Panc1 (cell line): ENCODE data around the gene PKM. TPM values are rescaled to one million over a fixed set of nuclear protein-coding genes. Genes with fewer than 3 reads are reported as not detected.

Source experiments
- ATAC-seq: fragments of 200-7000 bp; cut with Tn5 transposase; 2 replicates; pipeline ENCODE4 v1.9.1; 2020; ENCODE audit warnings: mild to moderate bottlenecking, moderate library complexity
- BruUV-seq: library from RNA; stranded (reverse); fragments of 400-500 nt; replicated peaks from 2 replicates; lab custom pipeline; 2021; lab: Mats Ljungman, UMichigan
- CTCF ChIA-PET: fragments of 300-600 bp; sonication (Branson Sonifier 250); formaldehyde crosslinking; loops from one replicate; lab custom pipeline; 2022; ENCODE audit warnings: antibody characterized with exemption; lab: Charles Lee
- POLR2A ChIA-PET: fragments of 300-600 bp; sonication (Branson Sonifier 250); formaldehyde crosslinking; loops from one replicate; lab custom pipeline; 2022; ENCODE audit warnings: antibody characterized with exemption; lab: Charles Lee
- DNase-seq: peaks from one replicate; pipeline ENCODE4 v3.0.0-alpha.2; 2010; ENCODE audit warnings: low read depth, low spot score
- H3K27ac ChIP-seq: 2 replicates; pipeline ENCODE4 v1.5.1; 2011; ENCODE audit warnings: mild to moderate bottlenecking, low read length, inconsistent platforms
- H3K27me3 ChIP-seq: fragments of 200-500 bp; sonication (Bioruptor generic); 2 replicates; pipeline ENCODE4 v1.6.0; 2014; ENCODE audit warnings: low read length, inconsistent platforms; ENCODE audit not compliant: control insufficient read depth, insufficient read depth
- H3K36me3 ChIP-seq: fragments of 200-500 bp; sonication (Bioruptor generic); 2 replicates; pipeline ENCODE4 v1.5.1; 2014; ENCODE audit warnings: inconsistent platforms, mild to moderate bottlenecking, low read length, moderate library complexity; ENCODE audit not compliant: control insufficient read depth, insufficient read depth
- H3K4me1 ChIP-seq: 2 replicates; pipeline ENCODE4 v1.5.1; 2011; ENCODE audit warnings: inconsistent platforms, mild to moderate bottlenecking, low read length, moderate library complexity; ENCODE audit not compliant: control insufficient read depth, insufficient read depth
- H3K4me3 ChIP-seq, 2 experiments: 2 replicates each; pipeline ENCODE4 v1.5.1; 2011 to 2012; ENCODE audit warnings: low read depth in 2 of 2, low read length in 2 of 2, mild to moderate bottlenecking in 2 of 2, inconsistent platforms in 1 of 2, moderate library complexity in 1 of 2
- H3K9me3 ChIP-seq: fragments of 200-500 bp; sonication (Bioruptor generic); 2 replicates; pipeline ENCODE4 v1.5.1; 2014; ENCODE audit warnings: low read depth, mild to moderate bottlenecking, inconsistent platforms, low read length, moderate library complexity; ENCODE audit not compliant: control insufficient read depth, insufficient read depth
- CTCF ChIP-seq: fragments of 450-650 bp; IDR thresholded peaks from 2 replicates; pipeline ENCODE4 v1.5.1; 2017; ENCODE audit warnings: mild to moderate bottlenecking
- POLR2AphosphoS5 ChIP-seq: IDR thresholded peaks from 2 replicates; pipeline ENCODE4 v1.6.1; 2012; ENCODE audit warnings: mild to moderate bottlenecking, low read depth, low read length, moderate library complexity
- SIN3A ChIP-seq: IDR thresholded peaks from 2 replicates; pipeline ENCODE4 v1.6.1; 2012; ENCODE audit warnings: low read depth, mild to moderate bottlenecking, low read length, moderate library complexity, borderline replicate concordance; ENCODE audit not compliant: insufficient read depth
- TCF7L2 ChIP-seq: IDR thresholded peaks from 2 replicates; pipeline ENCODE4 v1.6.1; 2011; ENCODE audit warnings: mild to moderate bottlenecking, low read depth, low read length, inconsistent platforms
- in situ Hi-C: cut with HindIII; loops from 2 replicates; pipeline ENCODE4 v1.10.0; 2016; ENCODE audit warnings: low sequenced_read_pairs, low pct_unique_long_range_greater_than_20kb
- intact Hi-C: fragments of 100-400 bp; cut with micrococcal nuclease; formaldehyde crosslinking; loops from one replicate; pipeline ENCODE4 v1.10.0; 2022; ENCODE audit not compliant: unreplicated experiment
- total RNA-seq: library from RNA; stranded (reverse); gene quantifications from one replicate; pipeline ENCODE4 v1.2.1, GENCODE V29; 2021; ENCODE audit not compliant: unreplicated experiment
- TF ChIP-seq, protein P1 (sequence below), 2 experiments: IDR thresholded peaks; 2 replicates each; pipeline ENCODE4 v1.6.1; 2011 to 2012; ENCODE audit warnings: low read depth in 2 of 2, control low read depth in 1 of 2, low read length in 1 of 2, mild to moderate bottlenecking in 1 of 2, moderate library complexity in 1 of 2; ENCODE audit not compliant: insufficient read depth in 1 of 2

The PKM gene
- total RNA-seq, 1 experiment from 2014 or later = 1,590 TPM

DNA sequence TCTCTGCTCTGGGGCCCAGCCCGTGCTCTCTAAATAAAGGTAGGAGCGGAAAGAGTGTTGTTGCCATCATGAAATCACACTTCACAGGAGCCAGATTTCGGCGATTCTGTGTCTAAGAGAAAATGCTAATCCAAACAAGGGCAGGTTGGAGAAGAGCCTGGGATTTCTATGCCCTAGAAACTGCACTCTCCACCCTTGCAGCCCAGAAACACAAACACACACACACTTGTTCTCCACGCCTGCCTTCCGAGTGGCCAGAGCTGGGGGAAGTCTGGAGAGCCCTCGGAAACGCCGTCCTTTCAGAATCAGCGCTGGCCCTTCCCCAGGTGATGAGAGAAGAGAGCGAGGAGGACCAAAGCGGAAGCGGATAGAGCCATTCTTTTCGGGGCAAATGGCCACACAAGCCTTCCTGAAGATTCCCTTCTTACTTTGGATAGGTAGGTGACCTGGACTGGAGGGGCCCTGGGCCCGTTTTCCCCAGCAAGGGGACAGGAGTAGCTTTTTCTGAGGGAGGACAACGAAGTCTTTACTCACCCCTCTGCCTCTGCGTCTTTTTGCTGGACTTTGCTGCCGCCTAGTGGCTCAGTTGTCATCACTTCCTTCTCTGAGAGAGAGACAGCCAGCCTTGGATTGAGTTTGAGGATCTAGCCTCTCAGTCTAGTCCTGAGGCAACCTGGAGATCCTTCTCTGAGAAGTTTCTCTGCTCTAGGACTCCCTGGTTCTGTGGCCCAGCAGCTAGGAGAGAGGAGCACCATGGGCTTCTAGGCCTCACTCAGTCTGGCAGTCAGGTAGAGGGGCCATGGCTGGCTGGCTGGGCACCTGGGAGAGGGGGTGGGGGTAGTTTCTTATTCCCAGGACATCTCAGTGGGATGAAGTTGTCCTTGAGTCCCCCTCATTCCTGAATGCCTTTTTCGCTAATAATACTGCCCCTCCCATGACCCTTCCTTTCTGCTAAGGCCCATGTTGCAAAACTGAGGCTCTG is 75.1 kb downstream of the PKM start:
- Histone ChIP-seq H3K4me1 (peaks cover 8% of the 10 kb centered on the region), H3K9me3 (no peaks in the 10 kb centered on the region), H3K27ac (peak overlapping the region; percentile 32; the same call in 1 of the 2 replicates), H3K36me3 (no peaks in the 10 kb centered on the region), H3K4me3 (peak overlapping the region; percentile 45 to 72), H3K27me3 (no peaks in the 10 kb centered on the region)
- ChIA-PET CTCF (interaction anchor here (0.6 to 1.7 kb wide), 6 partner anchors 23 to 692 kb away, joined by 3 to 15 read pairs (median 3); no protein-coding TSS in a partner anchor), POLR2A (no interaction called here)
- peak; percentile 81 for DNase-seq
- no TSS peak for BruUV-seq
- ATAC-seq = peak; percentile 98
- intact Hi-C loops (loop anchor here (5.0 to 10.0 kb wide), 2 partner anchors 354 to 411 kb away; no protein-coding TSS in a partner anchor), in situ Hi-C loops (no loop called here)
- TF ChIP-seq POLR2AphosphoS5 (no peak), CTCF (peak; percentile 90)
- TF ChIP-seq, protein P1, sequence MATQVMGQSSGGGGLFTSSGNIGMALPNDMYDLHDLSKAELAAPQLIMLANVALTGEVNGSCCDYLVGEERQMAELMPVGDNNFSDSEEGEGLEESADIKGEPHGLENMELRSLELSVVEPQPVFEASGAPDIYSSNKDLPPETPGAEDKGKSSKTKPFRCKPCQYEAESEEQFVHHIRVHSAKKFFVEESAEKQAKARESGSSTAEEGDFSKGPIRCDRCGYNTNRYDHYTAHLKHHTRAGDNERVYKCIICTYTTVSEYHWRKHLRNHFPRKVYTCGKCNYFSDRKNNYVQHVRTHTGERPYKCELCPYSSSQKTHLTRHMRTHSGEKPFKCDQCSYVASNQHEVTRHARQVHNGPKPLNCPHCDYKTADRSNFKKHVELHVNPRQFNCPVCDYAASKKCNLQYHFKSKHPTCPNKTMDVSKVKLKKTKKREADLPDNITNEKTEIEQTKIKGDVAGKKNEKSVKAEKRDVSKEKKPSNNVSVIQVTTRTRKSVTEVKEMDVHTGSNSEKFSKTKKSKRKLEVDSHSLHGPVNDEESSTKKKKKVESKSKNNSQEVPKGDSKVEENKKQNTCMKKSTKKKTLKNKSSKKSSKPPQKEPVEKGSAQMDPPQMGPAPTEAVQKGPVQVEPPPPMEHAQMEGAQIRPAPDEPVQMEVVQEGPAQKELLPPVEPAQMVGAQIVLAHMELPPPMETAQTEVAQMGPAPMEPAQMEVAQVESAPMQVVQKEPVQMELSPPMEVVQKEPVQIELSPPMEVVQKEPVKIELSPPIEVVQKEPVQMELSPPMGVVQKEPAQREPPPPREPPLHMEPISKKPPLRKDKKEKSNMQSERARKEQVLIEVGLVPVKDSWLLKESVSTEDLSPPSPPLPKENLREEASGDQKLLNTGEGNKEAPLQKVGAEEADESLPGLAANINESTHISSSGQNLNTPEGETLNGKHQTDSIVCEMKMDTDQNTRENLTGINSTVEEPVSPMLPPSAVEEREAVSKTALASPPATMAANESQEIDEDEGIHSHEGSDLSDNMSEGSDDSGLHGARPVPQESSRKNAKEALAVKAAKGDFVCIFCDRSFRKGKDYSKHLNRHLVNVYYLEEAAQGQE (IDR thresholded peaks at IDR 0.05; ENCODE audit: insufficient read depth in 1 of 2, low read depth in 2 of 2, low read length in 1 of 2) = no peak

DNA sequence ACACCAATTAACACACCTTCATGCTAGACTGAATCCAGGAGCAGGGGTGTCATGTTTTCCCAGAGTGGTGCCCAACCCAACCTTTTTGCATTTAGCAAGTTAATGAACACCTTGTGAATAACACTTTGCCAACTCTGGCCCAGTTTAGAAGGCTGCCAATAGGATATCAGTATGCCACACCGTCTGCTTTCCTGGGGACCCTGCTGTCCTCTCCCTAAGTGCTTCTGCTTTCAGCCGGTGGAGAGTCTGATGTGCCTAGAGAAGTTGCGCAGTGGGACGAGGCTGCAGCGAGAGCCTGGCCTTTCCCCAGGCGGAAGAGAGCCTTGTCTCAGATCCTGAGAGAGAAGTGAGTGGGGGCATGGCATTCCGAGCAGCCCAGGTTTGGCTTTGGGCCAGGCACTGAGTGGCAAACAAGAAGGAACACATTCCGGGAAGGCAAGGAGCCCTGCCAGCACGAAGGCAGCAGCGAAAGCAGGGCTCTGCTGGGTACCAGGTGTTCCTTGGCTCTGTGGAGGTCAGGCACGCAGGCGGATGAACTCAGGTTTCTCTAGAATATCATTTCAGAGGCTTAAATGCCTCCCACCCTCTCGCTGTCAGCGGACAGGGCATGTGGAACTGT is 75.9 kb downstream of the PKM start:
- ChIA-PET POLR2A (no interaction called here), CTCF (interaction anchor here (0.6 kb wide), 1 partner anchor 371 kb away, joined by 3 read pairs; no protein-coding TSS in a partner anchor)
- in situ Hi-C loops = no loop called here
- Histone ChIP-seq H3K4me3 (peak overlapping the region; percentile 45 to 72), H3K36me3 (no peaks in the 10 kb centered on the region), H3K4me1 (peaks cover 8% of the 10 kb centered on the region), H3K9me3 (no peaks in the 10 kb centered on the region), H3K27ac (peak overlapping the region; percentile 32; the same call in 1 of the 2 replicates), H3K27me3 (no peaks in the 10 kb centered on the region)
- intact Hi-C loops = loop anchor here (5.0 to 10.0 kb wide), 2 partner anchors 353 to 410 kb away; no protein-coding TSS in a partner anchor
- BruUV-seq = no TSS peak
- TF ChIP-seq, protein P1 (IDR thresholded peaks at IDR 0.05; ENCODE audit: insufficient read depth in 1 of 2, low read depth in 2 of 2, low read length in 1 of 2) = no peak
- TF ChIP-seq POLR2AphosphoS5 (no peak), CTCF (no peak), TCF7L2 (no peak), SIN3A (no peak)
- ATAC-seq (peak; percentile 42), DNase-seq (no peak)
